Mesothelial cell of epicardium (in vitro differentiated cells): ENCODE measurements around the gene RILPL2. TPM values are rescaled to one million over a fixed set of nuclear protein-coding genes. Genes with fewer than 3 reads are reported as not detected.
A peak's percentile ranks its signal among the peaks of the same experiment; 100 is the strongest.
"Not testable (repeated sequence)": the region's sequence is repeated elsewhere in the genome, so short reads cannot be mapped to it uniquely, and the experiment has no call there.

Experiments
- DNase-seq, 2 experiments: peaks; one replicate each; pipeline ENCODE4 v3.0.0; 2021; ENCODE audit warnings: low spot score in 2 of 2; ENCODE audit not compliant: unreplicated experiment in 2 of 2
- H3K27ac Mint-ChIP-seq: 2 replicates; pipeline ENCODE4 v1.8.0; 2021; ENCODE audit warnings: mixed read lengths
- H3K27me3 Mint-ChIP-seq: 2 replicates; pipeline ENCODE4 v1.8.0; 2021; ENCODE audit warnings: low read depth, mixed read lengths
- H3K36me3 Mint-ChIP-seq: 2 replicates; pipeline ENCODE4 v1.8.0; 2021; ENCODE audit warnings: mixed read lengths
- H3K4me1 Mint-ChIP-seq: 2 replicates; pipeline ENCODE4 v1.8.0; 2021; ENCODE audit warnings: mixed read lengths
- H3K4me3 Mint-ChIP-seq: 2 replicates; pipeline ENCODE4 v1.8.0; 2021; ENCODE audit warnings: mild to moderate bottlenecking, moderate library complexity, mixed read lengths
- H3K9me3 Mint-ChIP-seq: 2 replicates; pipeline ENCODE4 v1.8.0; 2021; ENCODE audit warnings: mixed read lengths
- CTCF ChIP-seq: fragments of 200-600 bp; sonication (generic); IDR thresholded peaks from one replicate; pipeline ENCODE4 v1.5.0; 2021; ENCODE audit warnings: antibody characterized with exemption; ENCODE audit not compliant: unreplicated experiment
- total RNA-seq: library from RNA; stranded (reverse); gene quantifications from 3 replicates; pipeline ENCODE4 v1.2.1, GENCODE V29; 2021

The RILPL2 gene
- total RNA-seq, 1 donor from 2014 or later: 2.4 TPM

GRCh38 chr12:123457980-123458779 lies 21.7 kb upstream of the RILPL2 start, which contains the start of gene SNRNP35:
Gene SNRNP35 (plus strand): TSS chr12:123458139. CDS start chr12:123465541, 7,402 bp downstream.
- Mint-ChIP-seq H3K9me3 (no peaks in the 10 kb centered on the region), H3K4me3 (peak within 1 kb of the TSS; percentile 96), H3K36me3 (peaks cover 5% of the 10 kb centered on the region), H3K4me1 (peaks cover 10% of the 10 kb centered on the region), H3K27me3 (no peaks in the 10 kb centered on the region), H3K27ac (peak within 1 kb of the TSS; percentile 100)
- DNase-seq: peak; percentile 66 to 83
- no peak for TF ChIP-seq CTCF

GRCh38 chr12:123453165-123453564 lies 16.7 kb upstream of the RILPL2 start:
- Mint-ChIP-seq H3K4me3 (no peak overlapping the region), H3K27ac (no peak overlapping the region), H3K9me3 (no peaks in the 10 kb centered on the region), H3K27me3 (no peaks in the 10 kb centered on the region), H3K4me1 (no peaks in the 10 kb centered on the region), H3K36me3 (no peaks in the 10 kb centered on the region)
- no peak for TF ChIP-seq CTCF
- no peak for DNase-seq

- DNase-seq, H3K27ac Mint-ChIP-seq, H3K4me3 Mint-ChIP-seq, H3K36me3 Mint-ChIP-seq, H3K9me3 Mint-ChIP-seq, H3K4me1 Mint-ChIP-seq, H3K27me3 Mint-ChIP-seq: not testable (repeated sequence)
Observed at GRCh38 chr12:123452276-123452550, 15.7 kb upstream of the RILPL2 start.

- Mint-ChIP-seq H3K27me3 (no peaks in the 10 kb centered on the region), H3K4me1 (peaks cover 9% of the 10 kb centered on the region), H3K9me3 (no peaks in the 10 kb centered on the region), H3K4me3 (no peak overlapping the region), H3K27ac (no peak overlapping the region), H3K36me3 (no peaks in the 10 kb centered on the region)
- no peak for TF ChIP-seq CTCF
- DNase-seq: no peak
Observed at GRCh38 chr12:123450636-123451035, 14.2 kb upstream of the RILPL2 start.

- Mint-ChIP-seq H3K27ac (no peak overlapping the region), H3K4me3 (no peak overlapping the region)
- no peak for DNase-seq
Observed at GRCh38 chr12:123449856-123450255, 13.4 kb upstream of the RILPL2 start.

More at GRCh38 chr12:123449856-123450255, 13.4 kb upstream of the RILPL2 start:
- TF ChIP-seq CTCF: no peak
- Mint-ChIP-seq H3K27me3 (no peaks in the 10 kb centered on the region), H3K4me1 (peaks cover 12% of the 10 kb centered on the region), H3K9me3 (no peaks in the 10 kb centered on the region), H3K36me3 (no peaks in the 10 kb centered on the region)
